CD8-positive, alpha-beta memory T cell (primary cell): ENCODE data around the gene FOLH1. TPM values are rescaled to one million over a fixed set of nuclear protein-coding genes. Genes with fewer than 3 reads are reported as not detected.
"Not testable (repeated sequence)": the region's sequence is repeated elsewhere in the genome, so short reads cannot be mapped to it uniquely, and the experiment has no call there.

Experiments used
- CTCF ChIA-PET: fragments of 350-600 bp; sonication (Branson Sonifier 250); formaldehyde crosslinking; loops from one replicate; lab custom pipeline; 2021; ENCODE audit warnings: antibody characterized with exemption; lab: Charles Lee
- POLR2A ChIA-PET: fragments of 350-600 bp; sonication (Branson Sonifier 250); formaldehyde crosslinking; loops from one replicate; lab custom pipeline; 2021; ENCODE audit warnings: antibody characterized with exemption; lab: Charles Lee
- DNase-seq, 5 donors: peaks; one replicate each; pipeline versions ENCODE4 v3.0.0 to v3.0.0-alpha.2; 2020 to 2022; ENCODE audit warnings: mixed read lengths in 1 of 5
- H3K27ac ChIP-seq: one replicate; pipeline ENCODE4 v1.7.0; 2013; ENCODE audit warnings: low read depth, mild to moderate bottlenecking, low read length, moderate library complexity
- H3K27me3 ChIP-seq: 2 replicates; pipeline ENCODE4 v1.7.0; 2013; ENCODE audit warnings: low read length, mild to moderate bottlenecking; ENCODE audit not compliant: insufficient read depth, poor library complexity, severe bottlenecking
- H3K36me3 ChIP-seq: 2 replicates; pipeline ENCODE4 v1.7.0; 2013; ENCODE audit warnings: mild to moderate bottlenecking, low read length, moderate library complexity; ENCODE audit not compliant: insufficient read depth
- H3K4me1 ChIP-seq: 2 replicates; pipeline ENCODE4 v1.7.0; 2013; ENCODE audit warnings: mild to moderate bottlenecking, low read length, moderate library complexity; ENCODE audit not compliant: insufficient read depth
- H3K4me3 ChIP-seq: 2 replicates; pipeline ENCODE4 v1.7.0; 2013; ENCODE audit warnings: mild to moderate bottlenecking, low read length
- H3K9me3 ChIP-seq: 2 replicates; pipeline ENCODE4 v1.7.0; 2013; ENCODE audit warnings: mild to moderate bottlenecking, low read length
- H3K27ac Mint-ChIP-seq, 8 donors: one replicate each; pipeline ENCODE4 v1.8.0; 2020 to 2021; ENCODE audit warnings: mixed read lengths in 8 of 8, mild to moderate bottlenecking in 6 of 8, inconsistent platforms in 3 of 8, moderate library complexity in 3 of 8
- H3K27me3 Mint-ChIP-seq, 2 donors: one replicate each; pipeline ENCODE4 v1.8.0; 2020 to 2021; ENCODE audit warnings: mixed read lengths in 2 of 2, mild to moderate bottlenecking in 1 of 2, moderate library complexity in 1 of 2
- H3K36me3 Mint-ChIP-seq, 3 donors: one replicate each; pipeline ENCODE4 v1.8.0; 2020 to 2021; ENCODE audit warnings: mixed read lengths in 3 of 3, inconsistent platforms in 1 of 3, mild to moderate bottlenecking in 1 of 3
- H3K4me1 Mint-ChIP-seq, 3 donors: one replicate each; pipeline ENCODE4 v1.8.0; 2020 to 2021; ENCODE audit warnings: mixed read lengths in 3 of 3, inconsistent platforms in 1 of 3, mild to moderate bottlenecking in 1 of 3
- H3K4me3 Mint-ChIP-seq, 7 donors: one replicate each; pipeline ENCODE4 v1.8.0; 2020 to 2021; ENCODE audit warnings: mixed read lengths in 7 of 7, mild to moderate bottlenecking in 6 of 7, moderate library complexity in 4 of 7, inconsistent platforms in 2 of 7
- H3K9me3 Mint-ChIP-seq, 5 donors: one replicate each; pipeline ENCODE4 v1.8.0; 2020 to 2022; ENCODE audit warnings: mixed read lengths in 5 of 5, mild to moderate bottlenecking in 3 of 5, moderate library complexity in 2 of 5, inconsistent platforms in 1 of 5
- polyA plus RNA-seq: library from polyadenylated mRNA; unstranded; fragments of 300-500 nt; fragmentation: Illumina TruSeq; gene quantifications from one replicate; pipeline ENCODE4 v1.2.3, GENCODE V29; 2021
- total RNA-seq, 2 experiments: library from RNA; stranded (reverse); gene quantifications; one replicate each; pipeline ENCODE4 v1.2.3, GENCODE V29; 2021

Gene FOLH1
- total and polyA plus RNA-seq, 3 experiments from 2014 or later: not detected

- POLR2A ChIA-PET, CTCF ChIA-PET, H3K4me1 Mint-ChIP-seq, H3K36me3 ChIP-seq, DNase-seq, H3K27ac ChIP-seq, H3K27me3 Mint-ChIP-seq, H3K9me3 ChIP-seq, H3K27me3 ChIP-seq, H3K4me3 ChIP-seq, H3K4me3 Mint-ChIP-seq, H3K27ac Mint-ChIP-seq, H3K36me3 Mint-ChIP-seq, H3K4me1 ChIP-seq: not testable (repeated sequence)
- peaks cover 0 to 13% (median 7%) of the 10 kb centered on the region in 5 donors for H3K9me3 Mint-ChIP-seq
Observed at GRCh38 chr11:49230534-49230933, 22.1 kb upstream of the FOLH1 start.

- H3K9me3 Mint-ChIP-seq: peaks cover 0 to 13% (median 5%) of the 10 kb centered on the region in 5 donors
- H3K27me3 Mint-ChIP-seq, H3K4me1 ChIP-seq, H3K36me3 Mint-ChIP-seq, H3K4me3 Mint-ChIP-seq, H3K4me3 ChIP-seq, DNase-seq, H3K27me3 ChIP-seq, H3K27ac Mint-ChIP-seq, H3K27ac ChIP-seq, CTCF ChIA-PET, H3K36me3 ChIP-seq, H3K4me1 Mint-ChIP-seq, POLR2A ChIA-PET, H3K9me3 ChIP-seq: not testable (repeated sequence)
Observed at GRCh38 chr11:49230001-49230400, 21.6 kb upstream of the FOLH1 start.

GRCh38 chr11:49229136-49229535 is 20.7 kb upstream of the FOLH1 start:
- POLR2A ChIA-PET, CTCF ChIA-PET, H3K4me1 ChIP-seq, H3K4me1 Mint-ChIP-seq, DNase-seq, H3K36me3 Mint-ChIP-seq, H3K4me3 Mint-ChIP-seq, H3K27me3 ChIP-seq, H3K27ac ChIP-seq, H3K4me3 ChIP-seq, H3K36me3 ChIP-seq, H3K27ac Mint-ChIP-seq, H3K27me3 Mint-ChIP-seq, H3K9me3 ChIP-seq: not testable (repeated sequence)
- H3K9me3 Mint-ChIP-seq: peaks cover 0 to 11% (median 6%) of the 10 kb centered on the region in 5 donors

GRCh38 chr11:49225255-49225785 is 16.9 kb upstream of the FOLH1 start:
- POLR2A ChIA-PET, H3K27me3 ChIP-seq, H3K27me3 Mint-ChIP-seq, H3K27ac ChIP-seq, DNase-seq, H3K4me3 Mint-ChIP-seq, H3K4me1 ChIP-seq, H3K27ac Mint-ChIP-seq, H3K4me1 Mint-ChIP-seq, H3K9me3 ChIP-seq, H3K4me3 ChIP-seq, H3K36me3 ChIP-seq, H3K36me3 Mint-ChIP-seq, CTCF ChIA-PET: not testable (repeated sequence)
- H3K9me3 Mint-ChIP-seq: peaks cover 0 to 10% (median 2%) of the 10 kb centered on the region in 5 donors

- Histone ChIP-seq H3K27me3 (no peaks in the 10 kb centered on the region), H3K27ac (no peak overlapping the region), H3K4me3 (no peak overlapping the region), H3K36me3 (no peaks in the 10 kb centered on the region), H3K9me3 (no peaks in the 10 kb centered on the region), H3K4me1 (no peaks in the 10 kb centered on the region)
- Mint-ChIP-seq H3K27ac (no peak overlapping the region), H3K36me3 (no peaks in the 10 kb centered on the region), H3K9me3 (peaks cover 0 to 8% (median 3%) of the 10 kb centered on the region in 5 donors), H3K4me1 (no peaks in the 10 kb centered on the region), H3K4me3 (no peak overlapping the region), H3K27me3 (no peaks in the 10 kb centered on the region)
- ChIA-PET POLR2A (no interaction called here), CTCF (no interaction called here)
- DNase-seq: no peak
Observed at GRCh38 chr11:49221112-49221511, 12.7 kb upstream of the FOLH1 start.

- H3K4me3 Mint-ChIP-seq: no peak overlapping the region
- H3K4me1 Mint-ChIP-seq: no peaks in the 10 kb centered on the region
- no peaks in the 10 kb centered on the region for H3K36me3 Mint-ChIP-seq
- no peak for DNase-seq
- ChIA-PET CTCF (no interaction called here), POLR2A (no interaction called here)
- Histone ChIP-seq H3K27ac (no peak overlapping the region), H3K36me3 (no peaks in the 10 kb centered on the region), H3K4me1 (no peaks in the 10 kb centered on the region), H3K4me3 (no peak overlapping the region), H3K9me3 (no peaks in the 10 kb centered on the region), H3K27me3 (no peaks in the 10 kb centered on the region)
- H3K27me3 Mint-ChIP-seq: no peaks in the 10 kb centered on the region
- H3K9me3 Mint-ChIP-seq: peaks cover 0 to 10% (median 0%) of the 10 kb centered on the region in 5 donors
- no peak overlapping the region for H3K27ac Mint-ChIP-seq
Observed at GRCh38 chr11:49213026-49213560, 4.7 kb upstream of the FOLH1 start.

GRCh38 chr11:49206999-49207398 is 1.4 kb downstream of the FOLH1 start:
- H3K4me1 Mint-ChIP-seq, H3K9me3 ChIP-seq, H3K27me3 ChIP-seq, H3K27ac Mint-ChIP-seq, H3K27me3 Mint-ChIP-seq, H3K4me1 ChIP-seq, H3K9me3 Mint-ChIP-seq, H3K4me3 Mint-ChIP-seq, POLR2A ChIA-PET, DNase-seq, CTCF ChIA-PET, H3K36me3 ChIP-seq, H3K4me3 ChIP-seq, H3K27ac ChIP-seq, H3K36me3 Mint-ChIP-seq: not testable (repeated sequence)

- H3K36me3 ChIP-seq: no peaks in the 10 kb centered on the region
- H3K4me3 Mint-ChIP-seq: no peak overlapping the region
- H3K27ac Mint-ChIP-seq: no peak overlapping the region
- POLR2A ChIA-PET: no interaction called here
- no peaks in the 10 kb centered on the region for H3K4me1 ChIP-seq
- H3K9me3 Mint-ChIP-seq: peaks cover 0 to 3% (median 0%) of the 10 kb centered on the region in 5 donors
- H3K36me3 Mint-ChIP-seq: no peaks in the 10 kb centered on the region
- H3K4me1 Mint-ChIP-seq: no peaks in the 10 kb centered on the region
- no peaks in the 10 kb centered on the region for H3K9me3 ChIP-seq
- H3K27me3 Mint-ChIP-seq: peaks cover 0 to 2% of the 10 kb centered on the region in 2 donors
- H3K4me3 ChIP-seq: no peak overlapping the region
- no peak overlapping the region for H3K27ac ChIP-seq
- CTCF ChIA-PET: no interaction called here
- no peak for DNase-seq
- no peaks in the 10 kb centered on the region for H3K27me3 ChIP-seq
Observed at GRCh38 chr11:49202287-49202976, 6.0 kb downstream of the FOLH1 start.
